Mucosa of rectum (tissue), 2 donors: ENCODE results near the gene KDM3B.

Experiments
- H3K27ac ChIP-seq, 2 donors: one replicate each; pipeline ENCODE4 v1.7.0; 2013; ENCODE audit warnings: inconsistent platforms in 2 of 2, low read depth in 2 of 2, low read length in 2 of 2
- H3K27me3 ChIP-seq, 2 donors: one replicate each; pipeline ENCODE4 v1.7.0; 2013; ENCODE audit warnings: low read length in 2 of 2; ENCODE audit not compliant: control insufficient read depth in 2 of 2, insufficient read depth in 2 of 2
- H3K36me3 ChIP-seq, 2 donors: one replicate each; pipeline ENCODE4 v1.7.0; 2013; ENCODE audit warnings: low read length in 2 of 2; ENCODE audit not compliant: control insufficient read depth in 2 of 2, insufficient read depth in 2 of 2
- H3K4me1 ChIP-seq, 2 donors: one replicate each; pipeline ENCODE4 v1.7.0; 2013; ENCODE audit warnings: low read length in 2 of 2, mild to moderate bottlenecking in 1 of 2; ENCODE audit not compliant: control insufficient read depth in 2 of 2, insufficient read depth in 2 of 2
- H3K4me3 ChIP-seq, 2 donors: one replicate each; pipeline ENCODE4 v1.7.0; 2013; ENCODE audit warnings: low read length in 2 of 2
- H3K9ac ChIP-seq, 2 donors: one replicate each; pipeline ENCODE4 v1.7.0; 2013; ENCODE audit warnings: low read length in 2 of 2, low read depth in 1 of 2, mild to moderate bottlenecking in 1 of 2
- H3K9me3 ChIP-seq, 2 donors: one replicate each; pipeline ENCODE4 v1.7.0; 2013; ENCODE audit warnings: low read length in 2 of 2; ENCODE audit not compliant: control insufficient read depth in 2 of 2
- donor health status: healthy.
- donor health status: Normal muscosa, but diverticular disease.

Gene KDM3B

DNA sequence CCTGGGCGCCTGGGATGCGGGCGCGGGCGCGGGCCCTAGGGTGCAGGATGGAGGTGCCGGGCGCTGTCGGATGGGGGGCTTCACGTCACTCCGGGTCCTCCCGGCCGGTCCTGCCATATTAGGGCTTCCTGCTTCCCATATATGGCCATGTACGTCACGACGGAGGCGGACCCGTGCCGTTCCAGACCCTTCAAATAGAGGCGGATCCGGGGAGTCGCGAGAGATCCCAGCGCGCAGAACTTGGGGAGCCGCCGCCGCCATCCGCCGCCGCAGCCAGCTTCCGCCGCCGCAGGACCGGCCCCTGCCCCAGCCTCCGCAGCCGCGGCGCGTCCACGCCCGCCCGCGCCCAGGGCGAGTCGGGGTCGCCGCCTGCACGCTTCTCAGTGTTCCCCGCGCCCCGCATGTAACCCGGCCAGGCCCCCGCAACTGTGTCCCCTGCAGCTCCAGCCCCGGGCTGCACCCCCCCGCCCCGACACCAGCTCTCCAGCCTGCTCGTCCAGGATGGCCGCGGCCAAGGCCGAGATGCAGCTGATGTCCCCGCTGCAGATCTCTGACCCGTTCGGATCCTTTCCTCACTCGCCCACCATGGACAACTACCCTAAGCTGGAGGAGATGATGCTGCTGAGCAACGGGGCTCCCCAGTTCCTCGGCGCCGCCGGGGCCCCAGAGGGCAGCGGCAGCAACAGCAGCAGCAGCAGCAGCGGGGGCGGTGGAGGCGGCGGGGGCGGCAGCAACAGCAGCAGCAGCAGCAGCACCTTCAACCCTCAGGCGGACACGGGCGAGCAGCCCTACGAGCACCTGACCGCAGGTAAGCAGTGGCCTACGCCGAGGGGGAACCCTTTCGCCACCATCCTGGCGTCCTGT, 113.0 kb downstream of the KDM3B start, which contains the start of gene EGR1:
TSS of gene EGR1 (plus strand) at position 219 of the 864 bp plus-strand sequence. CDS start at position 502, 283 bp downstream.
- peak within 1 kb of the TSS; percentile 95 to 100 for H3K27ac ChIP-seq
- H3K4me3 ChIP-seq: peak within 1 kb of the TSS; percentile 76 to 90
- peaks cover 3 to 4% of the 10 kb centered on the region in 2 donors for H3K36me3 ChIP-seq
- no peaks in the 10 kb centered on the region for H3K9me3 ChIP-seq
- peaks cover 22 to 27% of the 10 kb centered on the region in 2 donors for H3K4me1 ChIP-seq
- H3K27me3 ChIP-seq: no peaks in the 10 kb centered on the region
- H3K9ac ChIP-seq: peak within 1 kb of the TSS; percentile 87 to 93

DNA sequence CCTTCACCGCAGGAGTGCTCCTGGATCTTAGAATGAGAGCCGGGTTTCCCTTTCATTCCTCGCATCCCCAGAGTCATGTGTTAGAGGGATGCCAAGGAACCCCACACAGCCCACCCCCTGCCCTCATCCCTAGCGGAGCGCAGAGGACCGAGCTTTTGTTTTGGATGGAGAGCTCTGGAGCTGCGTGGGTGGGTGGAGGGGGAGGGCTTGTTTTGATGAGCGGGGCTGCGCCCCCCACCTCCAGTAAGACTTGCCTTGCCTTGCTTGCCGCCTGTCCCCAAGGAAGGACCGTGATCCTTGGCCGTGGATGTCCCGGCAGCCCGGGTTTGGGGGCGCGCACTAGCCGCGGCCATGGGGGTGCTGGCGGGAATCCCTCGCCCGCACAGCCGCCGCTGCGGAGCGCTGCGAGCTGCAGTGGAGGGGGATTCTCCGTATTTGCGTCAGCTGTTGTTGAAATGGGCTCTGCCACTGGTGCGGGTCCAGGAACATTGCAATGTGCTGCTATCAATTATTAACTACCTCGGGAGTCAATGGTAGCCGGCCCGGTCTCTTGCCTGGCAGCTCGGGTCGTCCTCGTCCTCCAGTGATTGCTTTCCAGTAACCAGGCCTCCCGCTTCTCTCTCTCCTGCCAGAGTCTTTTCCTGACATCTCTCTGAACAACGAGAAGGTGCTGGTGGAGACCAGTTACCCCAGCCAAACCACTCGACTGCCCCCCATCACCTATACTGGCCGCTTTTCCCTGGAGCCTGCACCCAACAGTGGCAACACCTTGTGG, 113.8 kb downstream of the KDM3B start:
- Histone ChIP-seq H3K4me1 (peaks cover 22 to 27% of the 10 kb centered on the region in 2 donors), H3K9ac (peak overlapping the region; percentile 52 to 87)

DNA sequence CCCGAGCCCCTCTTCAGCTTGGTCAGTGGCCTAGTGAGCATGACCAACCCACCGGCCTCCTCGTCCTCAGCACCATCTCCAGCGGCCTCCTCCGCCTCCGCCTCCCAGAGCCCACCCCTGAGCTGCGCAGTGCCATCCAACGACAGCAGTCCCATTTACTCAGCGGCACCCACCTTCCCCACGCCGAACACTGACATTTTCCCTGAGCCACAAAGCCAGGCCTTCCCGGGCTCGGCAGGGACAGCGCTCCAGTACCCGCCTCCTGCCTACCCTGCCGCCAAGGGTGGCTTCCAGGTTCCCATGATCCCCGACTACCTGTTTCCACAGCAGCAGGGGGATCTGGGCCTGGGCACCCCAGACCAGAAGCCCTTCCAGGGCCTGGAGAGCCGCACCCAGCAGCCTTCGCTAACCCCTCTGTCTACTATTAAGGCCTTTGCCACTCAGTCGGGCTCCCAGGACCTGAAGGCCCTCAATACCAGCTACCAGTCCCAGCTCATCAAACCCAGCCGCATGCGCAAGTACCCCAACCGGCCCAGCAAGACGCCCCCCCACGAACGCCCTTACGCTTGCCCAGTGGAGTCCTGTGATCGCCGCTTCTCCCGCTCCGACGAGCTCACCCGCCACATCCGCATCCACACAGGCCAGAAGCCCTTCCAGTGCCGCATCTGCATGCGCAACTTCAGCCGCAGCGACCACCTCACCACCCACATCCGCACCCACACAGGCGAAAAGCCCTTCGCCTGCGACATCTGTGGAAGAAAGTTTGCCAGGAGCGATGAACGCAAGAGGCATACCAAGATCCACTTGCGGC, 114.6 kb downstream of the KDM3B start:
- peak overlapping the region; percentile 76 to 90 for H3K4me3 ChIP-seq
- peaks cover 3 to 4% of the 10 kb centered on the region in 2 donors for H3K36me3 ChIP-seq
- H3K9ac ChIP-seq: peak overlapping the region; percentile 52 to 87
- H3K27me3 ChIP-seq: no peaks in the 10 kb centered on the region
- H3K4me1 ChIP-seq: peaks cover 22 to 27% of the 10 kb centered on the region in 2 donors
- H3K27ac ChIP-seq: no peak overlapping the region
- H3K9me3 ChIP-seq: no peaks in the 10 kb centered on the region

More for the DNA sequence above, 113.8 kb downstream of the KDM3B start:
- H3K27me3 ChIP-seq: no peaks in the 10 kb centered on the region
- H3K36me3 ChIP-seq: peaks cover 3 to 4% of the 10 kb centered on the region in 2 donors
- peak overlapping the region; percentile 76 to 90 for H3K4me3 ChIP-seq
- no peaks in the 10 kb centered on the region for H3K9me3 ChIP-seq
- no peak overlapping the region for H3K27ac ChIP-seq

- Histone ChIP-seq H3K4me1 (peaks cover 22 to 27% of the 10 kb centered on the region in 2 donors), H3K27ac (no peak overlapping the region), H3K27me3 (no peaks in the 10 kb centered on the region), H3K9ac (no peak overlapping the region), H3K4me3 (peak overlapping the region in 1 of 2 donors; percentile 90), H3K9me3 (no peaks in the 10 kb centered on the region), H3K36me3 (peaks cover 3 to 4% of the 10 kb centered on the region in 2 donors)
Observed at GRCh38 chr5:138467711-138468132, 115.2 kb downstream of the KDM3B start.

DNA sequence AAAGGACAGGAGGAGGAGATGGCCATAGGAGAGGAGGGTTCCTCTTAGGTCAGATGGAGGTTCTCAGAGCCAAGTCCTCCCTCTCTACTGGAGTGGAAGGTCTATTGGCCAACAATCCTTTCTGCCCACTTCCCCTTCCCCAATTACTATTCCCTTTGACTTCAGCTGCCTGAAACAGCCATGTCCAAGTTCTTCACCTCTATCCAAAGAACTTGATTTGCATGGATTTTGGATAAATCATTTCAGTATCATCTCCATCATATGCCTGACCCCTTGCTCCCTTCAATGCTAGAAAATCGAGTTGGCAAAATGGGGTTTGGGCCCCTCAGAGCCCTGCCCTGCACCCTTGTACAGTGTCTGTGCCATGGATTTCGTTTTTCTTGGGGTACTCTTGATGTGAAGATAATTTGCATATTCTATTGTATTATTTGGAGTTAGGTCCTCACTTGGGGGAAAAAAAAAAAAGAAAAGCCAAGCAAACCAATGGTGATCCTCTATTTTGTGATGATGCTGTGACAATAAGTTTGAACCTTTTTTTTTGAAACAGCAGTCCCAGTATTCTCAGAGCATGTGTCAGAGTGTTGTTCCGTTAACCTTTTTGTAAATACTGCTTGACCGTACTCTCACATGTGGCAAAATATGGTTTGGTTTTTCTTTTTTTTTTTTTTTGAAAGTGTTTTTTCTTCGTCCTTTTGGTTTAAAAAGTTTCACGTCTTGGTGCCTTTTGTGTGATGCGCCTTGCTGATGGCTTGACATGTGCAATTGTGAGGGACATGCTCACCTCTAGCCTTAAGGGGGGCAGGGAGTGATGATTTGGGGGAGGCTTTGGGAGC, 115.9 kb downstream of the KDM3B start:
- no peak overlapping the region for H3K9ac ChIP-seq

DNA sequence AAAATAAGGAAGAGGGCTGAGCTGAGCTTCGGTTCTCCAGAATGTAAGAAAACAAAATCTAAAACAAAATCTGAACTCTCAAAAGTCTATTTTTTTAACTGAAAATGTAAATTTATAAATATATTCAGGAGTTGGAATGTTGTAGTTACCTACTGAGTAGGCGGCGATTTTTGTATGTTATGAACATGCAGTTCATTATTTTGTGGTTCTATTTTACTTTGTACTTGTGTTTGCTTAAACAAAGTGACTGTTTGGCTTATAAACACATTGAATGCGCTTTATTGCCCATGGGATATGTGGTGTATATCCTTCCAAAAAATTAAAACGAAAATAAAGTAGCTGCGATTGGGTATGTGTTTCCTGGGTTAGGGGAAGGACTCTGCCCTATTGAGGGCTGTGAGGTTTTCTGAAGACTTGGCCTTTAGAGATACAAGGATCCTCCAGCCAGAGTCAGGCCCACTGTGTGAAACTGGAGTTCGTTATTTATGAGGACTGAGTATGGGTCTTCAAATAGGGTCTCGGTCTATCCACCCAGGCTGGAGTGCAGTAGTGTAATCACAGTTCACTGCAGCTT, 116.6 kb downstream of the KDM3B start:
- Histone ChIP-seq H3K27ac (no peak overlapping the region), H3K4me1 (peaks cover 17 to 20% of the 10 kb centered on the region in 2 donors), H3K4me3 (no peak overlapping the region), H3K9ac (no peak overlapping the region), H3K36me3 (peaks cover 3 to 4% of the 10 kb centered on the region in 2 donors), H3K27me3 (no peaks in the 10 kb centered on the region), H3K9me3 (no peaks in the 10 kb centered on the region)

More for the DNA sequence above, 115.9 kb downstream of the KDM3B start:
- no peak overlapping the region for H3K4me3 ChIP-seq
- peaks cover 3 to 4% of the 10 kb centered on the region in 2 donors for H3K36me3 ChIP-seq
- no peaks in the 10 kb centered on the region for H3K9me3 ChIP-seq
- no peaks in the 10 kb centered on the region for H3K27me3 ChIP-seq
- H3K27ac ChIP-seq: no peak overlapping the region
- peaks cover 19 to 25% of the 10 kb centered on the region in 2 donors for H3K4me1 ChIP-seq

DNA sequence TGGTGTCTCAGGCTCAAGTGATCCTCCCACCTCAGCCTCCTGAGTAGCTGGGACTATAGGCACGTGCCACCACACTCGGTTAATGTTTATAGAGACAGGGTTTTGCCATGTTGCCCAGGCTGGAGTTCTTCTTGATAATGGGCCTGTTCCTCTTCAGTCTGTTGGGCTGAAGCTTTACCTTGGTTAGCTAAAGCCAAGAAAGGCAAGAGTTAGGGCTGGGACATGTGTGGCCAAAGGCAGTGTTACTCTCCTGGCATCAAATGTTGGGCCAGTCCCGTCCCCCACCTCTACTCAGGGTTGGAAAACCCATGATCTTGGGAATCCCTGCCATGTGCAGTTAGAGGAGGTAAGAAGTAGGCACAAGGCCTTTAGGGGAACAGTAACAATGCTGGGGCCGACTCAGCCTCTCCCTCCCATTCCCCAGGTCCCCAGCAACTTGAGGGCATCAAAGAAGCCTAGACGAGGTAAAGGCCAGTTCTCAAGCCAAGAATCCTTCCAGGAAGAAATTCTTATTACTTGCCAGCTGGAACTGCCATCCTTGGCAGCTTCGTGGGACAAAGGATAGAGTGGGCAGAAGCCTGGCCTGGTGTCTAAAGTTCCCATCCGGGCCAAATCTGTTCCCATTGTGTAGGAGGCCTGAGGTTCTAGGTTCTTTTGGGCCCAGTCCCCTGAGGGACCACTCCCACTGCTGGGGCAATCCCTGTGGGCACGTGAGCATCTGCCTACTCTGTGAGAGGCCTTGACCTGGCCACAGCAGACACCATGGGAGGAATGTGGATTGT, 117.2 kb downstream of the KDM3B start:
- Histone ChIP-seq H3K27me3 (no peaks in the 10 kb centered on the region), H3K27ac (no peak overlapping the region), H3K4me1 (peaks cover 13 to 20% of the 10 kb centered on the region in 2 donors), H3K4me3 (no peak overlapping the region), H3K9ac (no peak overlapping the region), H3K36me3 (peaks cover 3 to 4% of the 10 kb centered on the region in 2 donors), H3K9me3 (no peaks in the 10 kb centered on the region)

DNA sequence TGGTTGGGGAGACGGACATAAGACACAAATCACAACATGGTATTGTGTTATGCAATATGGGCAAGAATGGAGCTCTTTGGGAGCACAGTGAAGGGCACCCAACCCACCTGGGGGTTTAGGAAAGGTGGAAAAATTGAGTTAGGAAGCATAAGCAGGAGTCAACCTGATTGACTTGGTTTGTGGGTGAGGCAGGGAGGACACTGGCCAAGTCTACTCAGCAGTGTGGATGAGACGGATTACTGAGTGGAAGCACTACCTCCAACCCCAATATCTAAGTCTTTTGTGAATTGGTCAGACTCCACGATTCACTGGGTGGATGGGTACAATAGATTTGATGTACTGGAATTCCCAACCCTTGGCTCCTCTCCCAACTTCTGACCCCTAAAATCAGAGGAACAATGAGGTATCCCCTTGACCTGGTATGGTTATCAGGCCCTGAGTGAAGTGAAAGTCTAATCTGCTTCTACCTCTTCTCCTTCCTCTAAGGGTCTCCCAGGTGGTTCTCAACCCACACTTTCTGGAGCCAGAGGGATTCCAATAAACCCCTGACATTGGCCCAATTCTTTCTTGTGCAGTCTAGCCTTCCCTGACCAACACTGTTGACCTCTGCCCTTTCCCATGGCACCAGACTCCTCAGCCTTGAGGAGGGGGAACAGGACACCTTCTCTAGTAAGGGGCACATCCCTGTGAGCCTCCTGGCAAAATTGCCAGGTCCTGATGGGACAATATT, 118.0 kb downstream of the KDM3B start:
- peaks cover 13 to 20% of the 10 kb centered on the region in 2 donors for H3K4me1 ChIP-seq
- H3K36me3 ChIP-seq: peaks cover 3 to 4% of the 10 kb centered on the region in 2 donors
- no peak overlapping the region for H3K27ac ChIP-seq
- H3K9ac ChIP-seq: no peak overlapping the region
- no peaks in the 10 kb centered on the region for H3K27me3 ChIP-seq
- no peak overlapping the region for H3K4me3 ChIP-seq
- H3K9me3 ChIP-seq: no peaks in the 10 kb centered on the region
